ENCODE measurements around the gene GRIA2.

GRCh38 chr4:157282019-157282418 lies 61.5 kb downstream of the GRIA2 start:
- TF ChIP-seq EZH2phosphoT487 (IDR thresholded peaks at IDR 0.05; ENCODE audit: insufficient read depth, low read depth) = no peak
- no peak for TF ChIP-seq EZH2 (IDR thresholded peaks at IDR 0.05; ENCODE audit: insufficient read depth, poor library complexity, severe bottlenecking)
